SIG-M5 treated with dmso at 0.1 percent for 504 hours (cell line): ENCODE data around the gene TRIM44.
A peak's percentile ranks its signal among the peaks of the same experiment; 100 is the strongest.

Source experiments
- DNase-seq: peaks from one replicate; lab custom pipeline; 2025; ENCODE audit not compliant: unreplicated experiment; lab: John Stamatoyannopoulos, UW

TRIM44 gene, protein sequence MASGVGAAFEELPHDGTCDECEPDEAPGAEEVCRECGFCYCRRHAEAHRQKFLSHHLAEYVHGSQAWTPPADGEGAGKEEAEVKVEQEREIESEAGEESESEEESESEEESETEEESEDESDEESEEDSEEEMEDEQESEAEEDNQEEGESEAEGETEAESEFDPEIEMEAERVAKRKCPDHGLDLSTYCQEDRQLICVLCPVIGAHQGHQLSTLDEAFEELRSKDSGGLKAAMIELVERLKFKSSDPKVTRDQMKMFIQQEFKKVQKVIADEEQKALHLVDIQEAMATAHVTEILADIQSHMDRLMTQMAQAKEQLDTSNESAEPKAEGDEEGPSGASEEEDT

DNA sequence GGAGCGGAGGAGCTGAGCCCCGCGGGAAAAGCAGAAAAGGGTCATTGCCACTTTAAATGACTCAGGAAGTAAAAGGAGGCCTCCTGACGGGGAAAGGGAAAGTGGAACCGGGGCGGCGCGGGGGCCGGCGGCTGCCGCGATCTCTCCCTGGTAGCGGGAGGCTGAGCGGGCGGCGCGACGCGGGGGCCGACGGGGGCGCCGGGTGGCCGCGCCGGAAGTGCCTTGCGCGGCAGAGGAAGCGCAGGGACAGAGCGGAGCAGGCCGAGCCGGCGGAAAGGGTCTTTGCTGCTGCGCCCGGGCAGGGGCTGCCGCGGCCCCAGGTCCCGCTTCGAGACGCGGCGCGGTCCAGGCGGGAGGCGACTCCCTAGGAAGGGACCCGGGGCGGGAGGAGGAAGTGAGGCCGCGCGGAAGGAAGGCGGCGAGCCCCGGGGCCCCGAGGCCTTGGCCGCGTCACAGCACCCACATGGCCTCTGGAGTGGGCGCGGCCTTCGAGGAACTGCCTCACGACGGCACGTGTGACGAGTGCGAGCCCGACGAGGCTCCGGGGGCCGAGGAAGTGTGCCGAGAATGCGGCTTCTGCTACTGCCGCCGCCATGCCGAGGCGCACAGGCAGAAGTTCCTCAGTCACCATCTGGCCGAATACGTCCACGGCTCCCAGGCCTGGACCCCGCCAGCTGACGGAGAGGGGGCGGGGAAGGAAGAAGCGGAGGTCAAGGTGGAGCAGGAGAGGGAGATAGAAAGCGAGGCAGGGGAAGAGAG lies at the start of gene TRIM44:
Gene TRIM44 (plus strand): TSS at position 127 of the 759 bp plus-strand sequence. CDS start 337 bp downstream, at position 464.
- DNase-seq, result peak; percentile 58

DNA sequence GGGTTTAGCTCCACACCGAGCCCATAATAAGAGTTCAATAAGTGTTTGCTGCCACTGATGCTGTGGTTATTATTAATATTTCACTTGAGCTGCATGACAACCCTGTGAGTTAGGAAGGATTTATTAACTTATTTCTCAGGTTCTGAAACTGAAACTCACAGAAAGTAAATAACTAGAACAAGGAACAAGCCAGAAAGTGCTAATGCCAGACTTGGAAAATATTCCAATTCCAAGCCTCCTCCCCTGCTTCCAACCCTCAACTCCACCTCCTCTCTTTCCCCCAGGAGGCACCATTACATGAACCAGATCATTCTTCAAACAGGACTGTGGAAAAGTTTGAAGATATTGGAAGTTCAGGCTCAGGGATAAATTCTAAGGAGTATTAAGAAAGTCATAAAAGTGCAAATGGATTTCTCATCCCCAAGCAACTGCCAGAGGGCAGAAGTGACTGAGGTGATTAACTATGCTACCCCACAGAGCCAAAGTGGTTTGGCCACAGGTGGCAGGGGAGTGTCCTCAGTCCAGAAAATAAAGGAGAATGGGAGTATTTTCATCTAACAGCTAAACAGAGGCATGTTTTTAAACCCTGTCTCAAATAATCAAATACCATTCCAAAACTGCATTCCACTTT lies 47.5 kb upstream of the TRIM44 start:
- no peak for DNase-seq

DNA sequence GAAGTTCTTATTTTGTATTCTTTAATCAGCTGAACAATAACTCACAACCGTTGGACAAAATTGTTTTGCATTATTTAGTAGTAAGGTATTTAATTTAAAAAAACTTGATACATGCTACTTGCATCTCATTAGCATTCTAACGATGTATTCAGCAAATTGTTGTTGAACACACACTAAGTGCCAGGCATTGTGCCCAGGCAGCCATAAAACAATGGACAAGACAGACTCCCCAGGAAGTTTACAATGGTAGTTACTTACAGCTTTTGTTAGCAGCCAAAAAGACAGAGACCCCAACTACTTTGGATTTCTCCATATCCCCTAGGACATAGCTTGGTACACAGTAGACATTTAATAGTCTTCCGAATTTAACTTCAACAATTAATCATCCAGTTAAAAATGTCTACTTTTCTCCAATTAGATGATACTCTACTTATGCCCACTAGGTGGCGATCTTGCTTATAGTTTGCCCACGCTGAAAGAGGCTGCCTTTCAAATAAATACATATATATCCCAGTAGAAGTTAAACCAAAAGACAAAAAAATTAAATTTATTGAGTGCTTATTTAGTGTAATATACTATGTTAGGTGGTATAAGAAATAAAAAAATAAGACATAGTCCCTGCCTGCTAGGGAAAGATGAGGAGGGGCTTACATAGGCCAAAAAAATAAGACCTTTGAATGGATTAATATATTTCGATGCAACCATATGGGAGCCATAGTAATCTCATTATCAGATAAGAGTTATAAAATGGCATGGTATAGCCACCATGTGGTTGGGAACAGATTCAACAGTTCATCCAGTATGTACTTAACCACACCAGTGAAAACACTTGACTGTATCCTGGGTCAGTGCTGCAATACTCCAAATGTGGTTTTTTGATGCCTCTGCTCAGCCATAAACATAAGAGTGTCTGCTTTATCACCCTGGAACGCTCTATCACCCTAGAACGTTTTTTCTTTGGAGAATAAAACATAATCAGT lies 46.4 kb upstream of the TRIM44 start:
- peak; percentile 75 for DNase-seq

DNA sequence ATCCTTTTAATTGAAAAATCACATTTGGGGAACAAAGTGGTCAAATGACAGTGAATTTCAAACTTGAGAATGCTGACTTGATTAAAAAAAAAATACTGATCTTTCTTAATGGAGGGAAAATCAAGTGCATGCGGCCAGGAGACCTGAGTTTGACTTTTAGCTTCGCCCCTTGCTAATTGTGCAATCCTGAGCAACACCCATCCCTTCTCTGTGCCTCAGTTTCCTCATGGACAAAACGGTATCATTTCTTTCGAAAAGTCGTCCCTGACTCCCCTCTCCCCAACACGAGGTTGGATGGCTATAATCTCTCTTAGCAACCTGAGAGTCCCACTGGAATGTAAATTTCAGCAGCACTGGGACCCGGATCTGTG lies 45.3 kb upstream of the TRIM44 start:
- DNase-seq, result no peak

DNA sequence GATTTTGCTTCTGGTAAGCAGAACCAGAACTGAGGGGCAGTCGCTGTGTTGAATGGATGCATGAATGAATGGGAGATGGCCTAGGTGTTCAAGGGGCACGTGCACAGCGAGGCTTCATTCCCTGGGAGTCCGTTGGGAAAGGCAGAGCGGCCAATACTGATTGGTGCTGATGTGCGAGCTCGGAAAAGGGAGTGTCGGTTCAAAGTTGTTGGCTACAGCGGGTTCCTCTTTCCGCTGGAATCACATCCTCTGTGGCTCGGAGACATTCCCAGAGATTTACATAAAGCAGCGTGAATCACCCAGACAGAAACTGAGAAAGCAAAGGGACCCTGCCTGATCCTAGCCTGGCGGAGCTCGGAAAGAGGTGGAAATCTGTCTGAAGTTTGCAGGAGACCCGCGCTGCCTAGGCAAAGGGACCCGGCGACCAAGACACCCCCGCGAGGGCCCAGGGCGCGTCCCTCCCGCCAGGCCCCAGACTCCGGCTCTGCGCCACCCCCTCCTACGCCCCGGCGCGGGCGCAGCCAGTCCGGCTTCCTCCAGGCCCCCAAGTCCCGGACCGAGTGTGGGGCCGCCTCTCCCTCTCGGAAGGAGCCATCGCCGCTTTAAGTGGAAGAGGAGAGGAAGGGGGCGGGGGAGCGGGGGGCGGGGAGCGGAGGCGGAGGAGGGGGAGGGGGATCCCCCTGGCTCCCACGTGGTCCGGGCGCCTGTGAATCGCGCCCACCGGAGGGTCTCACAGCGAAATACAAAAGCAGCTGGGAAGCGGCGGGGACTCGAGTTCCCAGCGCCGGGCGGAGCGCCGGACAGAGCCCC lies 44.7 kb upstream of the TRIM44 start, which contains the start of gene FJX1:
Gene FJX1 (plus strand): TSS at position 774 of the 810 bp plus-strand sequence. CDS start 177 bp downstream, outside the sequence.
- DNase-seq, result peak; percentile 36

DNA sequence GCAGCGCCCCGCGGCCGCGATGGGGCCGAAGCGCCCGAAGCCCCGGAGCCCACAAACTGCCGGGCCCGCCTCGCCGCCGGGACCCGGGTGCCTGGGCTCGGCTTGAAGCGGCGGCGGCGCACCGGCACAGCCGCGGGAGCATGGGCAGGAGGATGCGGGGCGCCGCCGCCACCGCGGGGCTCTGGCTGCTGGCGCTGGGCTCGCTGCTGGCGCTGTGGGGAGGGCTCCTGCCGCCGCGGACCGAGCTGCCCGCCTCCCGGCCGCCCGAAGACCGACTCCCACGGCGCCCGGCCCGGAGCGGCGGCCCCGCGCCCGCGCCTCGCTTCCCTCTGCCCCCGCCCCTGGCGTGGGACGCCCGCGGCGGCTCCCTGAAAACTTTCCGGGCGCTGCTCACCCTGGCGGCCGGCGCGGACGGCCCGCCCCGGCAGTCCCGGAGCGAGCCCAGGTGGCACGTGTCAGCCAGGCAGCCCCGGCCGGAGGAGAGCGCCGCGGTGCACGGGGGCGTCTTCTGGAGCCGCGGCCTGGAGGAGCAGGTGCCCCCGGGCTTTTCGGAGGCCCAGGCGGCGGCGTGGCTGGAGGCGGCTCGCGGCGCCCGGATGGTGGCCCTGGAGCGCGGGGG lies 44.0 kb upstream of the TRIM44 start:
- peak; percentile 51 for DNase-seq

DNA sequence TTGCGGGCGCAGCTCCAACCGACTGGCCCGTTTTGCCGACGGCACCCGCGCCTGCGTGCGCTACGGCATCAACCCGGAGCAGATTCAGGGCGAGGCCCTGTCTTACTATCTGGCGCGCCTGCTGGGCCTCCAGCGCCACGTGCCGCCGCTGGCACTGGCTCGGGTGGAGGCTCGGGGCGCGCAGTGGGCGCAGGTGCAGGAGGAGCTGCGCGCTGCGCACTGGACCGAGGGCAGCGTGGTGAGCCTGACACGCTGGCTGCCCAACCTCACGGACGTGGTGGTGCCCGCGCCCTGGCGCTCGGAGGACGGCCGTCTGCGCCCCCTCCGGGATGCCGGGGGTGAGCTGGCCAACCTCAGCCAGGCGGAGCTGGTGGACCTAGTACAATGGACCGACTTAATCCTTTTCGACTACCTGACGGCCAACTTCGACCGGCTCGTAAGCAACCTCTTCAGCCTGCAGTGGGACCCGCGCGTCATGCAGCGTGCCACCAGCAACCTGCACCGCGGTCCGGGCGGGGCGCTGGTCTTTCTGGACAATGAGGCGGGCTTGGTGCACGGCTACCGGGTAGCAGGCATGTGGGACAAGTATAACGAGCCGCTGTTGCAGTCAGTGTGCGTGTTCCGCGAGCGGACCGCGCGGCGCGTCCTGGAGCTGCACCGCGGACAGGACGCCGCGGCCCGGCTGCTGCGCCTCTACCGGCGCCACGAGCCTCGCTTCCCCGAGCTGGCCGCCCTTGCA lies 43.3 kb upstream of the TRIM44 start:
- DNase-seq, result peak; percentile 51

DNA sequence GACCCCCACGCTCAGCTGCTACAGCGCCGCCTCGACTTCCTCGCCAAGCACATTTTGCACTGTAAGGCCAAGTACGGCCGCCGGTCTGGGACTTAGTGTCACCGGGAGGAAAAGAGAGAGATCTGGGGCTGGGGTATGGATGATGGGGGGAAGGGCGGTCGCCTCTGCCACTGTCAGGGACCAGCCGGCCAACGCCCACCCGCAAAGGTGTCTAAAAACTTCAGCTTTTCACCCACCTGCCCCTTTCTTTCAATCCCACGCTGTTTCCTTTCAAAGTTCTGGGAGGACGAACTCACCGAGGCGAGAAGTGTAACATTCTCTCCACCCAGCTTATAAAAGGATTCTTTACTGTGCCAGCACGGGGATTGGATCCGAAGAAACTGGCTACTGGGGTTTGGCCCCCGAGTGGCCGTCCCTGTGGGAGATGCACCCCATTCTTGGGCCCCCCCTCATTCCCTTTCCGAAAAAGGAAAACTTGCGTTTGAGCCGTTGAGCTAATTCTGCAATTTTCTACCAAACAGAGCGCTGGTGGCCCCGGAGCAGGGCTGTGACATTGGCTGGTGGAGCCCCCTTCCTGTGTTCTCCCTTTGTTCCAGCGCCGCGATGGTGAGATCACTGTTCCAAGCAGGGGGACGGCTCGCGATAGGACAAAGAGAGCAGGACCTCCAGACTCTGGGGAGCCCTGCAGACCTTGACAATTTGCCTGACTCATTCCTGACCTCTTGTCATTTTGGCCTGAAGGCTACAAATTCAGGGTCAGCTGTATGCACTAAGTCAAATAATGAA lies 42.5 kb upstream of the TRIM44 start:
- peak; percentile 37 for DNase-seq

DNA sequence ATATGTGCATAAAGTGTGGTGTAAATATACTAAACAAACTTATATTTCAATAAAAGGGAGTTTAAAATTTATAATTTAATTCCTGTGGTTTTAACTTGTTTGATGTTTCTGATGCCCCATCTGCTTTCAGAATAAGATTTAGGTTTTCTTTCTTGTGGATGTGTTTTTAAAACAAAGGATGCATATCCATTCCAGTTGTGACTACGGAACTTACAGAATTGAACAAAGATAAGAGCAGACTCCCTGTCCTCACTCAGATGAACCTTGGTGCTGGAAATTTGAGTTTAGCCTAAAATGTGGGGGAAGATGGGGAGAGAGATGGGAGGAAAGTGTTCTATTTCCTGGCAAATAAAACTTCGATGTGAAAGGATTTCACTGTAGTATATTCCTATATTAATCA lies 41.8 kb upstream of the TRIM44 start:
- DNase-seq, result no peak

DNA sequence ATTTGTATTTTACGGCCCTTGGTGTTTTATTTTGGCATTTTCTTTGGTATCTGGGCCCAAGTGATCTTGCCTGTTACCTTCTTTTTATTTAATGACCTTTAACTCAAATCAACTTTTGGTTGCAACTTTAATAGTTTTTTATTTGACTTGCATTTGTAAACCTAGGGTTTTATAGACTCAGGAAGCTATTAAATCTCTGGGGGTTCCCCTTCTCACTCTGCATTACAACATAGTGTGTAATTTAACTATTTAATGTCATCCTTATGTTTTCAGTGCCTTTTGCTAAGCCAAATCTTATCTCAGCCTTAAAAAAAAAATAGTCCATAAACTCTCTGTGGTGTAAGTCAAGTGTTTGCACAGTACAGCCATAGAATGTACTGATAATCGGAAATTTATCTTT lies 41.0 kb upstream of the TRIM44 start:
- no peak for DNase-seq

DNA sequence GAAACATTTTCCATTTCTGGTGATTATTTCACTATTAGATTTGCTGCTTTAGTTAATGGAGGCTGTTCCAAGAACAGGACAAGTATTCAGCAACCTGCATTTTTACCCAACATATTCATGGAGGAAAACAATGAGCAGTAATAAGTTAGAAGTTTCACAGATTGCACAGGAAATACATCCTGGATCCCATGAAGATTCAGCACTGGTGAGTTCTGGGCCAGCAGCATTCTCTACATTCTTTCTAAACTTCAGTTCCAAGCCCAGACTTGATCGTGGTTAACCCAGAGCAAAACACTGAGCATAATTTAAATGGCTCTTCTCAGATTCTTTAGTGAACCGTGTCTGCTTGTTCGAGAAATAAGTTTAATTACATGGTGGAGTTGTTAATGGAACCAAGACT lies 40.5 kb upstream of the TRIM44 start:
- no peak for DNase-seq

DNA sequence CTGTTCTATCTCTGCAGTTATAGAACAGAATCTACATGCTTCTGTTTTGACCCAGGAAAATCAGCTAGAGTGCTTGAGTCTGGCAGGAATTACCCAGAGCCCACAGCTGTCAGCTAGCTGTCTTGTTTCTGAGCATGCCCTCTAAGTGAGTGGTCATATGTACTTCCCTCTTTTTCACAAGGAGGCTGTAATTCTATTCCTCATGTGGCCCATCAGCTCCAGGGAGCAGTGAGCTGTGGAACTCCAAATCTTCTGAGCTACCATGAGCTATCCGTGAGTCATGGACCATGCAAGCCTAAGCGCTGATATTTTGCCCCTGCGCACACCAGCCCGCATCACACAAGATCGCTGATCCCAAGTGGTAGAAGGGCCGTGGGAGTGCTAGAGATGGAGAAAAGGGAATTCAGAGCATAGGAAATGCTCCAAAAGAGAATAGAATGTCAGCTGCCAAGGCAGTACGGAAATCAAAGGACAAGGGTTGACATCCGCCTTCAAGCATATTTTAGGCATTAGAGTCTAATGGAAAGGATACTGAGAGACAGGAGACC lies 38.9 kb upstream of the TRIM44 start:
- DNase-seq, result no peak

DNA sequence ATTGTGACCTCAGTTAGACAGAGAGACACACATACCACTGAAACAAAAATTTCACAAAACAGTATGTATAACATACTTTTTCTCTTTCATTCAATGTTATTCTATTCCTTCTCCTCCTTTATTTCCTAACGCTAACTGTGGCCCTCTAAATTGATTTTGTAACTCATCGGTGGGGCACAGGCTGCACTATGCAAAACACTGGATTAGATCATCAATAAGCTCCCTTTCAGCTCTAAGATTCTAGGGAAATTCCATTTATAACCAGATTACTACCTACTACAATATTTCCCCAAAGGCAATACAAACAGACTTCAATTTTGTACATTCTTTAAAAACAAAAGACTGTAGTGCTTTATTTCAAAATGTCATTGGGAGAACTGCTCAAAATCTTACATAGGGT lies 38.3 kb upstream of the TRIM44 start:
- no peak for DNase-seq

DNA sequence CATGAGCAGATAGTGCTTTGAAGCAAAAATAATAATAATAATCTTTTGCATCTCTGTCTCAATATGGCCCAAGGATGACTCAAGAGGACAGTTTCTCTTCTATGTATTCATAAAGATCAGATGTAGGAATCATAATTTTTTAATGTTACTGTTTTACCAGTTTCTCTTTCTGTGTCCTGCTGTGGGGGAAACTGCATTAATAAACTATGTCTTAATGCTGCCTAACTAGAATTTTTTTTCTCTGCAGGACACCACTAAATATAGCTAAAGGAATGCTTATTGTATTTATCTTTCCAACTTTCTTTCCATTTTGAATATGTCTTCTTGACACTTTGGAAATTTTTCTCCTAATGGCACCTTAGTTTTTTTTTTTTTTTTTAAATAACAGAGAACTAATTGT lies 37.8 kb upstream of the TRIM44 start:
- no peak for DNase-seq

DNA sequence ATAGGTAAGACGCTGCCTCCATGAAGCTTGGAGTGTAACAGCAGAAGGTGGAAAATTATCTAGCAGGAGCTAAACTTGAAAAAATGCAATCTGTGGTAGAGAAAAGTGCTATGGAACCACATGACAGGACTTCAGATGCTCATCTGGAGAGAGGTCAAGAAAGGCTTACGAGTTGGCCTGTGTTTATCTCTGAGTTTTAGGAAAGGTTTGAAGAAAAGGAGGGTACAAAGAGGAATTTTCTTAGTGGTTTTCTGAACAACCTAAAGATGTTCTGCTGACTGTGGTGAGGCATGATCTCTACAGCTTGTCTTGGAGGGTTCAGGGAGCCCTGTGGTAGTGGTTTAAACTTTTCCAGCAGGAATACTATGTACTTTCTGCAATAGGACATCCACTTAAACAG lies 36.1 kb upstream of the TRIM44 start:
- DNase-seq, result no peak

DNA sequence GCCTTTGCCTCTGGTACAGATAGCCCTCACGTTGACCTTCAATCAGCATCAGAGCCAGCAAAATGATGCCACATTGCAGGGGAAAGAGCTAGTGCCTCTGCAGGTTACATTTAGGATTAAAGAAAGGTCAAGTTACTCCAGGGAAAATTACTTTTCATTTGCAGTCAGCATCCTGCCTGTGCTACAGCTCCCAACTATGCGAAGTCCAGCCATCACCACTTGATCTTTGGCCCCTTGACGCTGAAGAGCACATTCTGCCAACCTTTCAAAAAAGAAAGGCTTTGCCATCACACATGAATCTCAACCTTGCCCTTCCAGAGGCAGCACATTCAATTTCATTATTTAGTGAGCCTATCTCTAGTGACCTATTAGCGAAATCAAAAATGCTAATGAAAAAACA lies 33.1 kb upstream of the TRIM44 start:
- DNase-seq, result no peak

DNA sequence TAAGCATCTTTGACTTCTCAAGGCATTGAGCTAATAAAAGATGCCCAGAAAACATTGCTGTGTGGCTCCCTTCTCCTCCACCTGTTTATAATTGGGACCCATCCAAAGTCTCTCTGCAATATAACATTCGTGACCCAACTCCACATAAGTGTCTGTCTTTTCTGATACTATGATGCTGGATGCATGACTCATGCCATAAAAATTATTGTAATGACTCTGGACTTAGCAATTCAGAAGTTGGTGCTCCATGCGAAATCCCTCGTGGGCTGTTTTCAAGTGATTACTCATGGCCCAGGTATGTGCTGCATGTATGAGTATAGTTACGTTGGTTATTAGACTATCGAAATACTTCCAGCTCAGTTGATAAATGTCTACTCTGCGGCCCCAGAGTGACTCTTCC lies 32.7 kb upstream of the TRIM44 start:
- no peak for DNase-seq

DNA sequence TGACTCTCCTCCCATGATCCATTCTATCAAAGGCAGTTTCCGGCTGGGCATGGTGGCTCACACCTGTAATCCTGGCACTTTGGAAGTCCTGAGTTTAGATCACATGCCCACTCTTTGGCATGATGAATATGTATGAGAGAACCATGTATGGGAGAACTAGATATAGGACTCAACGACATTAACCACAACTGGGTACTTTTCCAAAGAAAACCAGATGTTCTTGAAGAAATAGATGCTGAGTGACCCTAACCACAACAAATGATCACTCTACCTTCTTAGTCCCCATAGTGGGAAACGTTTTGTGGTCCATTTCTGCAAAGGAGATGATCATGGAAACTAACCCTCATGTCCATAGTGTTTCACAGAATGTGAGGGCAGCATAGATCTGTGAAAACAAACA lies 30.7 kb upstream of the TRIM44 start:
- no peak for DNase-seq
